NT2/D1 (cell line): ENCODE measurements around the gene AIMP1.

Experiments
- SUZ12 ChIP-seq: IDR thresholded peaks from 2 replicates; pipeline ENCODE4 v1.6.1; 2011; ENCODE audit not compliant: insufficient read length, insufficient read depth; ENCODE audit errors: extremely low read depth
- YY1 ChIP-seq: IDR thresholded peaks from 2 replicates; pipeline ENCODE4 v1.6.1; 2011; ENCODE audit not compliant: insufficient read length, insufficient read depth
- ZNF274 ChIP-seq: IDR thresholded peaks from 2 replicates; pipeline ENCODE4 v1.6.1; 2011; ENCODE audit warnings: mild to moderate bottlenecking, low read depth, low read length

- TF ChIP-seq ZNF274 (no peak), YY1 (no peak), SUZ12 (no peak)
Observed at GRCh38 chr4:106344647-106344970, 28.3 kb downstream of the AIMP1 start.
